Measurements from ENCODE around the gene CRB3.

- peak in 1 of 3 experiments; percentile 6 for TF ChIP-seq CTCF (IDR thresholded peaks at IDR 0.05)
- no peak for TF ChIP-seq POLR2A (IDR thresholded peaks at IDR 0.05; ENCODE audit: low read depth)
Measured at GRCh38 chr19:6424939-6425731, 38.9 kb upstream of the CRB3 start.

Data from esophagus muscularis mucosa (tissue), 3 donors.